T-helper 22 cell (primary cell): Measurements from ENCODE around the gene RBFOX2.

Experiments
- DNase-seq: peaks from one replicate; pipeline ENCODE4 v3.0.0-alpha.2; 2020; ENCODE audit warnings: low read depth

Gene RBFOX2

GRCh38 chr22:35863432-35863831 lies 165.2 kb downstream of the RBFOX2 start:
- no peak for DNase-seq

- DNase-seq = no peak
Measured at GRCh38 chr22:35862697-35863096, 165.9 kb downstream of the RBFOX2 start.

GRCh38 chr22:35861451-35861850 lies 167.2 kb downstream of the RBFOX2 start:
- DNase-seq = no peak

- DNase-seq = no peak
Measured at GRCh38 chr22:35860837-35861236, 167.8 kb downstream of the RBFOX2 start.

GRCh38 chr22:35860087-35860733 lies 168.4 kb downstream of the RBFOX2 start:
- no peak for DNase-seq

- DNase-seq = no peak
Measured at GRCh38 chr22:35854334-35854733, 174.3 kb downstream of the RBFOX2 start.

- DNase-seq = no peak
Measured at GRCh38 chr22:35852076-35852475, 176.5 kb downstream of the RBFOX2 start.

- no peak for DNase-seq
Measured at GRCh38 chr22:35850831-35851230, 177.8 kb downstream of the RBFOX2 start.

GRCh38 chr22:35846804-35847203 lies 181.8 kb downstream of the RBFOX2 start:
- DNase-seq = no peak

GRCh38 chr22:35844886-35845285 lies 183.7 kb downstream of the RBFOX2 start:
- no peak for DNase-seq

GRCh38 chr22:35842954-35843353 lies 185.7 kb downstream of the RBFOX2 start:
- DNase-seq = no peak

- no peak for DNase-seq
Measured at GRCh38 chr22:35842519-35842913, 186.1 kb downstream of the RBFOX2 start.

GRCh38 chr22:35841907-35842518 lies 186.6 kb downstream of the RBFOX2 start:
- DNase-seq = no peak

GRCh38 chr22:35840302-35840739 lies 188.3 kb downstream of the RBFOX2 start:
- DNase-seq = no peak

- DNase-seq = no peak
Measured at GRCh38 chr22:35839841-35840301, 188.8 kb downstream of the RBFOX2 start.

GRCh38 chr22:35838855-35839576 lies 189.6 kb downstream of the RBFOX2 start:
- DNase-seq = no peak

GRCh38 chr22:35837101-35837727 lies 191.4 kb downstream of the RBFOX2 start:
- no peak for DNase-seq

GRCh38 chr22:35835998-35836691 lies 192.5 kb downstream of the RBFOX2 start:
- no peak for DNase-seq

- DNase-seq = no peak
Measured at GRCh38 chr22:35835267-35835997, 193.2 kb downstream of the RBFOX2 start.

- DNase-seq = no peak
Measured at GRCh38 chr22:35834061-35834460, 194.6 kb downstream of the RBFOX2 start.

- no peak for DNase-seq
Measured at GRCh38 chr22:35830305-35830704, 198.3 kb downstream of the RBFOX2 start.
